Measurements from ENCODE around the gene PANK3.
"Not testable (repeated sequence)": the region's sequence is repeated elsewhere in the genome, so short reads cannot be mapped to it uniquely, and the experiment has no call there.

The PANK3 gene

GRCh38 chr5:168578538-168579487, at the start of gene PANK3:
Gene PANK3 (minus strand): TSS chr5:168579368. CDS start chr5:168579283, 85 bp downstream.
- no peak for DNase-seq (ENCODE audit: low read depth)

DNA sequence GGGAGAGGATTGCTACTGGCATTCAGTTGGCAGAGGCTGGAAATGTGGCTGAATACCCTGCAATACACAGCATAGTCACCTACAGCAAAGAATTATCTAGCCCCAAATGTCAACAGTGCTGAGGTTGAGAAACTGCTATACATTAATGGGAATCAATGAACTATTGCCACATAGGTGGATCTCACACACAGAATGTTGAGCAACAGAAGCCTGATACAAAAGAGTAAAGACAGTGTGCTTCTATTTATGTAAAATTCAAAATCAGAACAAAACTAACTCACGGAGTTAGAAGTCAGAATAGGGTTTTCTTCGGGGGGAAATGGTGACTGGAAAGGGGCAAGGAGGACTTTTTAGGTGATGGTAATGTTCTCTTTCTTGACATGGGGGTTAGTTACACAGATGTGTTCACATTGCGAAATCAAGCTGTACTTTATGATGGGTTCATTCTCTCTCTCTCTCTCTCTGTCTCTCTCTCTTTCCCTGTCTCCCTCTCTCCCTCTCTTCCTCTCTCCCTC, 45.7 kb upstream of the PANK3 start:
- no peak for DNase-seq (ENCODE audit: low read depth)

- no peak for DNase-seq (ENCODE audit: low read depth)
These were observed 41.6 kb upstream of the PANK3 start for GRCh38 chr5:168620807-168621206.

GRCh38 chr5:168614661-168615060, 35.5 kb upstream of the PANK3 start:
- no peak for DNase-seq (ENCODE audit: low read depth)

DNA sequence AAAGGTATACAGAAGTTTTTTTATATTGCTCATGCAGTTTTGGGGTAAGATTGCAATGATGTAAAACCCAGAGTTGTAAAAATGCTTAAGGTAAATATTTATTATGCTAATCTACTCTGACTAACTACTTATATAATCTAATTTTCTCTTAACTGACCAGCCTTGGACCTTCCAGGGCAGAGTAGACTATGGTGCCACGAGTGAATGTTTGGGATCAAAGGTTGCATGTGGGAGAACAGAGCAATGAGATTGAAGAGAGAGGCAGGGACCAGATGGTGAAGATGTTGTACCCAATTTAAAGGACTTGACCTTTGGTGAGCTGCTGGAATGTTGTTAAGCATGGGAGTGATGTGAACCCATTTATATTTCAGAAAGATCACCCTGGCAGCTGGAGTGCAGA, 34.8 kb upstream of the PANK3 start:
- DNase-seq (ENCODE audit: low read depth): no peak

DNA sequence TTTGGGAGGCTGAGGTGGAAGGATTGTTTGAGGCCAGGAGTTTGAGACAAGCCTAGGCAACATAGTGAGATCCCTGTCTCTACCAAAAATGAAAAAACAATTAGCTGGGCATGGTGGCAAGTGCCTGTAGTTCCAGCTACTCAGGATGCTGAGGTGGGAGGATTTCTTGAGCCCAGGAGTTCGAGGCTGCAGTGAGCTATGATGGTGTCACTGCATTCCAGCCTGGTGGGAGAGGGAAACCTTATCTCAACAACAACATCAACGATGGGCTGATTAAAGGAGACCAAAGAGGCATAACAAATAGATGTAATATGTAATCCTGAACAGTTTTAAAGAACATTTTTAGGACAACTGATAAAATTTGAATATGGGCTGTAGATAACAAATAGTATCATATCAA, 34.2 kb upstream of the PANK3 start:
- no peak for DNase-seq (ENCODE audit: low read depth)

- no peak for DNase-seq (ENCODE audit: low read depth)
These were observed 33.8 kb upstream of the PANK3 start for GRCh38 chr5:168612996-168613395.

DNA sequence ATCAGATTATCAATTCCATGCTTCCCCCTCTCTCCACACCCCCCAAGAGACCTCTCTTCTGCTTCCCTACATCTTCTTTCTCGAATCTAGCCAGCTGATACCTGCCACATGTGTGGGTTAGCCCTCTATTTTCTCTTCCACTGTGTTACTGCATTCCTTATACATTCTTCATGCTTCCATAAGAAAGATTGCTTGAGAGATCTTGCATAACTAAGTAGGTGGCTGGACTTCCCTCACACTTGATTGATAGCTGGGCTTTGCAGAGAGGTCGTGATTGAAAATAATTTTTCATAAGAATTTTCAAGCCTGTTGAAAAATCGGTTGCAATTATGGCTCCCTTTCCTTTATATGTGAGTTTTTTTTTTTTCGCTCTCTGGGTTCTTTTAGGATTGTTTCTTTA, 33.0 kb upstream of the PANK3 start:
- DNase-seq (ENCODE audit: low read depth): no peak

- no peak for DNase-seq (ENCODE audit: low read depth)
These were observed 32.0 kb upstream of the PANK3 start for GRCh38 chr5:168611165-168611564.

DNA sequence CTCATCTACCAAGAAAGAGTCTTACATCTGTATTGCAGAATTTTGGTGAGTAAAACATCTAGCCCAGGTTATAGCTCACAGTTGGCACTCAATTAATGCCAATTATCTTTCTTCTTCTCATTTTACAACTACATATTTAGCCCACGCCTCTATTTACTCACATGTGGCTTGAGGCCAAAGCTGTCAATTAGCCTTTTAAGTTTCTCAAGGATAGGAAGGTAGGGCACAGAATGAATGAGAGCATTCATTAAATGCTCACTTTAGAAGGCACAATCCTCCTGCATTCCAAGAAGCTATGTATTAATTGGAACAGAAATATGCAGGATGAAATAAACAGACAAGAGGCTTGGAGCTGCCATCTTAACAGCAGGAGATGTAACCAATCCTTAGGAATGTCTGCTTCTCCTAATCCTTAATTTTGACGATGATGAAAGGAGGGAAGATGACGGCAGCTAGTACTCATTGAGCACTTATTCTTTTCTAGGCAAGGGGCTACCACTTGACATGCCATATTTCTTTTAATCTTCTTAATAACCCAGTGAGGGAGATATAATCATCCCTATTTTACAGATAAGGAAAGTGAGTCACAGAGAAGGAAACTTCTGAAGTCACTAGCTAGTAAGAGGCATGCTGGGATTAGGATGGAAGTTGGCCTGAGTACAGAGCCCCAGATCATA, 30.8 kb upstream of the PANK3 start:
- DNase-seq (ENCODE audit: low read depth): no peak

GRCh38 chr5:168608821-168609220, 29.7 kb upstream of the PANK3 start:
- DNase-seq (ENCODE audit: low read depth): no peak

DNA sequence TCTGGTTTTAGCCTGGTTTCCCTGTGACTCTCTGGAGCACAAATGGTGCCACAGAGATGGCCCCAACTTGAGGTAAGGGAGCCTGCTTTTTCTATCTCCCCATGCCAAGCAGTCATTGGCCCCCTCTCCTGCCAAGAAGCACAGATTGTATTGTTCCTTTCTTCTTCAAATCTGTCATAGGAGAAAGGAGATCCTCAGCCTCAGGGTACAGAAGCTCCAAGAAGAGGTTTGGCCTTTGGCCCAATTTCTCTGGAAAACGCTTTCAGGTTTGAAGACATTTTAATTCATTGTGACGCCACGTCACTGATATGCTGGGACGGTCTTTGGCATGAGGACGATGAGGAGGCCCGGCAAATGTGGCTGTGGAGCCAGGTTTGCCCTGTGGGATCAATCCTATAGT, 29.2 kb upstream of the PANK3 start:
- no peak for DNase-seq (ENCODE audit: low read depth)

DNA sequence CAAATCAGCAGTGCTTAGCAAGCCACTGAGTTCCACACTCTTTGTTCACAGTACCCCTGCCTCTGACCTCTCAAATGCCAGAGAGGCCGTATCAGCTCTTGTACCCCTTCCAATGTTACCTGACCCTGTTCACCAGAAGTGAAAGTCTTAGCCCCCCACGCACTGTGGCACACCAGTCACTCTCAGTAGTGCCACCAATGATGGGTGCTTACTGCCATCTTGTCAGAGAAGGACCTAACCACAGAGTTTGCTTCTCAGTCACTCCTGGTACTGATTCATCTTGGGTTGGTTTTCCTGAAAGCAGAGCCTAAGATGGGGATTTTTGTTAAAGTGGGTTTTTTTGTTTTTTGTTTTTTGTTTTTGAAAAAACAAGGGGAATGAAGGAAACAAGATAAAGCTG, 28.8 kb upstream of the PANK3 start:
- no peak for DNase-seq (ENCODE audit: low read depth)

DNA sequence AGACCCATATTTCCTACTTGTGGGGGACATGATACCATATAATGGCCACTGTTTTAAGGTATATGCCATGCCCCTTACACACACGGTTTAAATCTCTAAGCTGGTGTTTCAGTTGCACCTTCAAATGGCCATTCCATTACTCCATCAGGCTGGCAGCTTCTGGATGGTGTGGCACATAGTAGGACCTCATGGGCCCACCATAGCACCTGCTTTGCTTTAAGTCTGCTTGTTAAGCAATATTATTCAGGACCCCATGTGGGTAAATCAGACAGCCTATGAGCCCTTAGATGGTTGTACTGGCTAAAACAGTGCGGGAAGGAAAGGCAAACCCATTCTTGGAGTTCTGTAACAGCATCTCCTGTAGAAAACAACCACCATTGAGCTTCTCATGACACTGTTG, 27.4 kb upstream of the PANK3 start:
- DNase-seq (ENCODE audit: low read depth): no peak

DNA sequence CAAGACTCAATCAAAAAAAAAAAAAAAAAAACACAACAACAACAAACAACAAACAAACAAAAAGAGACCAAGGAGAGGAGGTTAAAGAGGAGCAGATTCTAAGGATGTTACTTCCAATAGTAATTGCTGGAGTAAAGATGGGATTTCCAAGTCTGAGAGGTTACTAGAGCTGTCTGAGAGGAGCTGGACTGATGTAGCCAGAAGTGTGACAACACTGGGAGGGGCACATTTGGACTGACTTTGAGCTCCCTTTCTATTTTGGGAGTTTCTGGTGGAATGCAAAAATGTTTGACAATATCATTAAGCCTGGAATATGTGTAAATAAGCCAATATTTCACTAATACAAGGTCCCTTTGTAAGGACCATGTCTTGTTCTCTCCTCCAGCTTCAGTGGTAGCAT, 25.3 kb upstream of the PANK3 start:
- DNase-seq (ENCODE audit: low read depth): no peak

- DNase-seq (ENCODE audit: low read depth): no peak
These were observed 24.6 kb upstream of the PANK3 start for GRCh38 chr5:168603746-168604145.

GRCh38 chr5:168602517-168602916, 23.3 kb upstream of the PANK3 start:
- no peak for DNase-seq (ENCODE audit: low read depth)

DNA sequence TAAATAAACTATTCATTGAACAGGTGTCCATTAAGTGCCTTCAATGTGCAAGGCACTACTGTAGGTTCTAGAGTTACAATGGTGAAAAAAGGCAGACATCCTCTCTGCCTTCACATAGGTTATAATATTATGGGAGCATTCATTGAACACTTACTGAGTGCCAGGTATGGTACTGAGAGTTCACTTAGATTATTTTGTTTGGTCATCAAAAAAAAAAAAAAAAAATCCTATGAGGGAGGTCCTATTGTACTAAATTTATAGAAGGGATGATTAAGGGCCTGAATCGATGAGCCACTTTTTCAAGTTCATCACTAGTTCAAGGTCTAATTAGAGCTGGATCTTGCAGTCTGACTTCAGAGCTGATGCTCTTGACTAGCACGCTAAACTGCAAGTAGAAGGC, 22.8 kb upstream of the PANK3 start:
- no peak for DNase-seq (ENCODE audit: low read depth)

DNA sequence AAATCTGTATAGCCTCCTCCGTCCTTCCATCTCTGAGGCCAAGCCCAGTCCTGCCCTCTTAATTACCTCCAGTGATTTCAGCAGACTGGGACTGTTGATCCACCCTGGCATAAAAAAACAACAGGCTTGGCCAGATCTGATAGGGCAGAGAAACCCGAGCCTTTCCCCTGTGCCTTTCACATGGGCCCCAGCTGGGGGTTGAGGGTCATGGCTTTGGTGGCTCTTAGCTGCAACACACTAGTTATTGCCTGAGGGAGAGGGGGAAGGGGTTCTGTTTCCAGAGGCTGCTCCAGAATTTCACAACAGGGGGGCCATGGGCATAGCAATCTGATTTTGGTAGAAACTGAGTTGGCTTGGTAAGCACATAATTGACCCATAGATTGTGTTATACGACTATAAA, 21.2 kb upstream of the PANK3 start:
- DNase-seq (ENCODE audit: low read depth): no peak

DNA sequence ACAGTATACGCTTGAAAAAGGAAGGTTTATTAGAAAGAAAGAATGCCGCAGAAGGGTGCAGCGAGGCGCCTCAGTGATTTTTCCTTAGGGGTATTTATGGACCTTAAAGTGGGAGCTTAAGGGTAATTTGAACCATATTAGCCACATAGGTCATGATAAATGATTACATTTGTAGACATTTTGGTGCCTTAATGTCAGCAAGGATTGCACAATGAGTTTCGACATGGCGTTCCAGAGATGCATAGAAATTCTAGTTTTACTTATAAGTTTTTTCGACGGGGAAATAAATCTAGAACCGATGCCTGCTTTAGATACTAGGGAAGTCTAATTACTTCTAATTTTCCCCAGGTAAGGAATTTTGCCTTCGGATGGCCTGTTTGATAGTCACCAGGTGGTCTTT, 20.7 kb upstream of the PANK3 start:
- no peak for DNase-seq (ENCODE audit: low read depth)

DNA sequence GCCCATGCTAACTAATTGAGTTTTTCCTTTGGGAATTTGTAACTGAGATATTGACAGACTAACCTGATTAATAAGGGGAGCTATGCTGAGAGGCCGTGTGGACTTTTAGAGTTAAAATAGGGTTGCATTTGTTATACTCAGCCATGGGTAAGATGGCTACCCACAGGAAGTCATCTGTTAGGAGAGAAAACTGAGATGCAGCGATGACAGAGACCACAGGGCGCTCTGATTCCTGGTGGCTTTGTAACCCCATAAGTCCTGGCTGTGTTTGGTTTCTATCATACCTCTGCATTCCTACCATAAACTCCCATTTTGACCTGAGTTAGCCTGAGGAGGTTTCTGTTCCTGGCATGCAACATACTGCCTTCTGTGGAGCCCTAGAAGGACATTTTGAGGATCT, 19.5 kb upstream of the PANK3 start:
- DNase-seq (ENCODE audit: low read depth): no peak

GRCh38 chr5:168596927-168597326, 17.8 kb upstream of the PANK3 start:
- no peak for DNase-seq (ENCODE audit: low read depth)

- DNase-seq (ENCODE audit: low read depth): not testable (repeated sequence)
These were observed 17.0 kb upstream of the PANK3 start for GRCh38 chr5:168596122-168596521.

Data from activated T-cell treated with anti-CD3 and anti-CD28 coated beads for 1 hour (primary cell).